NT2/D1 (cell line): Measurements from ENCODE around the gene ACOXL.

Experiments used
- DNase-seq: peaks from one replicate; pipeline ENCODE4 v3.0.0-alpha.2; 2011; ENCODE audit warnings: low read depth, low spot score
- H3K27me3 ChIP-seq: 2 replicates; pipeline ENCODE4 v1.6.0; 2011; ENCODE audit warnings: mild to moderate bottlenecking; ENCODE audit not compliant: insufficient read length, insufficient read depth
- H3K36me3 ChIP-seq: 2 replicates; pipeline ENCODE4 v1.6.1; 2011; ENCODE audit warnings: mild to moderate bottlenecking, low read length, mixed read lengths; ENCODE audit not compliant: insufficient read depth, insufficient read length
- H3K4me1 ChIP-seq: 2 replicates; pipeline ENCODE4 v1.5.1; 2011; ENCODE audit not compliant: insufficient read depth, insufficient read length
- H3K4me3 ChIP-seq: 2 replicates; pipeline ENCODE4 v1.5.1; 2011; ENCODE audit warnings: low read depth; ENCODE audit not compliant: insufficient read length
- H3K9ac ChIP-seq: 2 replicates; pipeline ENCODE4 v1.6.0; 2011; ENCODE audit warnings: low read depth; ENCODE audit not compliant: insufficient read length
- H3K9me3 ChIP-seq: 2 replicates; pipeline ENCODE4 v1.5.1; 2011; ENCODE audit warnings: mild to moderate bottlenecking, low read length; ENCODE audit not compliant: insufficient read depth
- SUZ12 ChIP-seq: IDR thresholded peaks from 2 replicates; pipeline ENCODE4 v1.6.1; 2011; ENCODE audit not compliant: insufficient read length, insufficient read depth; ENCODE audit errors: extremely low read depth
- YY1 ChIP-seq: IDR thresholded peaks from 2 replicates; pipeline ENCODE4 v1.6.1; 2011; ENCODE audit not compliant: insufficient read length, insufficient read depth
- ZNF274 ChIP-seq: IDR thresholded peaks from 2 replicates; pipeline ENCODE4 v1.6.1; 2011; ENCODE audit warnings: mild to moderate bottlenecking, low read depth, low read length

ACOXL gene

DNA sequence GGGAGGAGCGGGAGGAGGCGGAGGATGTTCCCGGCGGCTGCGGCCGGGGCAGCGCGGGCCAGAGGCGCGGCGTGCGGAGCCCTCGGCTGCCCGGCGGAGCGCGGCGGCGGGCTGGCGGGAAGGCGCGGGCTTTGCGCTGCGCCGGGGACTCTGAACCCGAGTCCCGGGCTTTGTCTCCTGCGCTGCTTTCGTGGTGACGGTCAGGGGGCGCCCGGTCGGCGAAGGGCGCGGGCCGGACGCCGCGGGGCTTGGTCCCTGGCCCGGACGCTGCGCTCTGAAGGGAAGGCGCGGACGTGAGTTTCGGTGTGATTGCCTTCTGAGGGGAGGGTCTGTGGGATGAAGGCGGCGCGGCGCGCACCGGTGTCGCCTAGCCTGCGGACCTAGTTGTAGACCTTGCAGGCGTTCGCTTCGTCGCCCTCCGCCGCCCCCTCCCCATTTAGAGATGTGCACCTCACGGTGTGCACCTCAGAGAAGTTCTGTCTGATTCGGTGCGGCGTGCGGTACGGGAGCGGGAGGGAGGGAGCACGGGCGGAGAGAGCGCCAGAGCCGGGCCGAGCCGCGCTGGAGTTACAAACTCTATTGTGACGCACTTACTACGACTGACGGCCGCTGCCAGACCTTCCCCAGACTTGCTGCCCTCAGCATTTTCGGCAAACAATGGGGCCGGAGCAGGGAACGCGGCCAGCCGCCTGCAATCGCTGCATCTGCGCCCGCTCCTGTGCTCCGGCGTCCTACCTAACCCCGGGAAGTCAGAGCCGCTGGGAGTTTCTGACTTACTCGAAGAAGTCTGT is 390.5 kb downstream of the ACOXL start:
- H3K4me1 ChIP-seq = peaks cover 4% of the 10 kb centered on the region
- H3K27me3 ChIP-seq = peaks cover 40% of the 10 kb centered on the region
- peak overlapping the region; percentile 90 for H3K4me3 ChIP-seq
- TF ChIP-seq ZNF274 = no peak
- no peak for TF ChIP-seq SUZ12
- TF ChIP-seq YY1 = no peak
- H3K9ac ChIP-seq = peak overlapping the region; percentile 96
- no peaks in the 10 kb centered on the region for H3K9me3 ChIP-seq
- peak; percentile 83 for DNase-seq
- peaks cover 27% of the 10 kb centered on the region for H3K36me3 ChIP-seq

DNA sequence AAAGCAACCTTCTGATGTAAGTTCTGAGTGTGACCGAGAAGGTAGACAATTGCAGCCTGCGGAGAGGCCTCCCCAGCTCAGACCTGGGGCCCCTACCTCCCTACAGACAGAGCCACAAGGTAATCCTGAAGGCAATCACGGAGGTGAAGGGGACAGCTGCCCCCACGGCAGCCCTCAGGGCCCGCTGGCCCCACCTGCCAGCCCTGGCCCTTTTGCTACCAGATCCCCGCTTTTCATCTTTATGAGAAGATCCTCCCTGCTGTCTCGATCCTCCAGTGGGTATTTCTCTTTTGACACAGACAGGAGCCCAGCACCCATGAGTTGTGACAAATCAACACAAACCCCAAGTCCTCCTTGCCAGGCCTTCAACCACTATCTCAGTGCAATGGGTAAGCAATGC is 391.4 kb downstream of the ACOXL start:
- Histone ChIP-seq H3K27me3 (peaks cover 31% of the 10 kb centered on the region), H3K4me3 (no peak overlapping the region), H3K4me1 (peaks cover 4% of the 10 kb centered on the region), H3K36me3 (peaks cover 37% of the 10 kb centered on the region), H3K9me3 (no peaks in the 10 kb centered on the region), H3K9ac (peak overlapping the region; percentile 7)
- TF ChIP-seq YY1 (no peak), ZNF274 (no peak), SUZ12 (no peak)
- DNase-seq = no peak

DNA sequence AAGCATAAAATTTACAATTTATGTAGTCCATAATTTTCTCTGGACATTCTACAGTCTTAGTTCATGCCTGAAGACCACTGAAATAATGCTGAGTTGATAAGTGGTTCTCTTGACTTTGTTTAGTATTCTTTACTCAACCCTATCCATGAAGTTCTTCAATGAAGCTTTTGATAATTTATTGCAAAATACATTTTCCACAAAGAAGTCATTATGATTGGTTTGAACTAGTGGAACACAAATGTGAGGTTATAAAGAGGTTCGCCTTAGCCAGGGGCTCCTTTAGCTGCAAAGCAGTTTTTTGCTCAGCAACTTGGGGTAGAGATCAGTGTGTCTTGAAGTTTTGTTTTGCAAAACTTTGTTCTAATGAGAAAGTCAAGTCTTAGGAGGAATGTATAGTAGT is 394.2 kb downstream of the ACOXL start:
- peaks cover 7% of the 10 kb centered on the region for H3K27me3 ChIP-seq
- H3K36me3 ChIP-seq = peaks cover 44% of the 10 kb centered on the region
- H3K4me3 ChIP-seq = no peak overlapping the region
- no peak for TF ChIP-seq ZNF274
- TF ChIP-seq YY1 = no peak
- no peak for TF ChIP-seq SUZ12
- no peak for DNase-seq
- peaks cover 4% of the 10 kb centered on the region for H3K4me1 ChIP-seq
- no peaks in the 10 kb centered on the region for H3K9me3 ChIP-seq
- no peak overlapping the region for H3K9ac ChIP-seq

GRCh38 chr2:111127351-111127750 is 395.0 kb downstream of the ACOXL start:
- peaks cover 4% of the 10 kb centered on the region for H3K4me1 ChIP-seq
- no peak for TF ChIP-seq YY1
- no peak for TF ChIP-seq ZNF274
- TF ChIP-seq SUZ12 = no peak
- H3K36me3 ChIP-seq = peaks cover 47% of the 10 kb centered on the region
- no peaks in the 10 kb centered on the region for H3K27me3 ChIP-seq
- H3K9ac ChIP-seq = no peak overlapping the region
- H3K9me3 ChIP-seq = no peaks in the 10 kb centered on the region
- DNase-seq = no peak
- H3K4me3 ChIP-seq = no peak overlapping the region

GRCh38 chr2:111128096-111128495 is 395.7 kb downstream of the ACOXL start:
- Histone ChIP-seq H3K4me1 (peaks cover 4% of the 10 kb centered on the region), H3K36me3 (peaks cover 47% of the 10 kb centered on the region), H3K27me3 (no peaks in the 10 kb centered on the region), H3K4me3 (no peak overlapping the region), H3K9me3 (no peaks in the 10 kb centered on the region), H3K9ac (no peak overlapping the region)
- DNase-seq = no peak
- TF ChIP-seq ZNF274 = no peak
- no peak for TF ChIP-seq YY1
- no peak for TF ChIP-seq SUZ12

DNA sequence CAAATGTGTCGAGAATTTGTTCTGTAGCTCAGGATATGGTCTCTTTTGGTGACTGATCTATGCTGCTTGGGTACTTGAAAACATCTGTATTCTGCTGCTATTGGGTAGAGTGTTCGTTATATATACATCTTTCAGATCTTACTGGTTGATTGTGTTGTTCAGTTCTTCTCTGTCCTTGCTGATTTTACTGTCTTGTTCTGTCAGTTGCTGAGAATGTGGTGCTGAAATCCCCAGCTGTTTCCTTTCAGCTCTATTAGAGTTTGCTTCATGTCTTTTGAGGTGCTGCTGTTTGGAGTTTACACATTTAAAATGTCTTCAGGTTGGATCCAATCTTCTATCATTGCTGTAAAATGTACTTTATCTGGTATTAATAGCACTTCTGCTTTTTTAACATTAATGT is 401.2 kb downstream of the ACOXL start:
- H3K4me3 ChIP-seq = no peak overlapping the region
- TF ChIP-seq YY1 = no peak
- TF ChIP-seq ZNF274 = no peak
- TF ChIP-seq SUZ12 = no peak
- no peaks in the 10 kb centered on the region for H3K9me3 ChIP-seq
- no peak overlapping the region for H3K9ac ChIP-seq
- no peaks in the 10 kb centered on the region for H3K27me3 ChIP-seq
- H3K4me1 ChIP-seq = peaks cover 10% of the 10 kb centered on the region
- peaks cover 35% of the 10 kb centered on the region for H3K36me3 ChIP-seq
- no peak for DNase-seq

- Histone ChIP-seq H3K27me3 (no peaks in the 10 kb centered on the region), H3K4me3 (no peak overlapping the region), H3K4me1 (peaks cover 10% of the 10 kb centered on the region), H3K9ac (no peak overlapping the region), H3K9me3 (no peaks in the 10 kb centered on the region), H3K36me3 (peaks cover 35% of the 10 kb centered on the region)
- TF ChIP-seq SUZ12 = no peak
- no peak for DNase-seq
Observed at GRCh38 chr2:111134055-111134454, 401.7 kb downstream of the ACOXL start.
